NB4 (cell line): ENCODE measurements around the gene POTEM.
"Not testable (repeated sequence)": the region's sequence is repeated elsewhere in the genome, so short reads cannot be mapped to it uniquely, and the experiment has no call there.

Source experiments
- TF ChIP-seq, protein P1 (sequence below): IDR thresholded peaks from one replicate; pipeline ENCODE4 v1.5.1; 2012; ENCODE audit warnings: low read depth, low read length
- TF ChIP-seq, protein P2 (sequence below): IDR thresholded peaks from 2 replicates; pipeline ENCODE4 v1.6.1; 2011; ENCODE audit warnings: low read depth, low read length

DNA sequence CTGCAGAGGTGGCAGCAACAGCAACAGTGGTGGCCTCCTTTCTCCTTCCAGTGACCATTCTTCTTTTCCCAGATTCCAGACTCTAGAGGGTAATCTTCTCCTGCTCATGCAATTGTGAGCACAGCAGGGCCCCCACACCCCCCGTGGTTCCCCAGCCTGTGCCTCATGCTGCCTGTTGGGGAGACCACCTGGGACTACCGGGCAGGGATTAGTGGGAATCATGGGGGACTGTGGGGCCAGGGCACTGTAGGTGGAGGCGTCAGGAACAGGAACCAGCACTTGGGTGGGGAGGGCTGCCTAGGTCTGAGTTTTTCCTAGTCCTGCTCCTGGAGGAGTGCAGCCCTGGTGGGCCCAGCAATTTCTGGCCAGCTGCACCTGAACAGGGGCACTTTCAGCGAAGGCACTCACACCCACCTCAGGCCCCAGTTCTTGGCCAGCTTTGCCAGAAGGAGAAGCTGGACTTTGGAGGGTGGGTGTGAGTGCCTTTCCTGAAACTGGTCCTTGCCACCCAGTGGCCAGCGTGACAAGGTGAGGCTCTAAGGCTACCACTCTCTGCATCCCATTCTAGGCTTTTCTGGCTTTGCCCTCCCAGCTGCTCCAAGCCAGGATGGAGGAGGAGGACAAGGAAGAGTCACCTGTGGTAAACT lies 46.1 kb upstream of the POTEM start:
- TF ChIP-seq, protein P1, sequence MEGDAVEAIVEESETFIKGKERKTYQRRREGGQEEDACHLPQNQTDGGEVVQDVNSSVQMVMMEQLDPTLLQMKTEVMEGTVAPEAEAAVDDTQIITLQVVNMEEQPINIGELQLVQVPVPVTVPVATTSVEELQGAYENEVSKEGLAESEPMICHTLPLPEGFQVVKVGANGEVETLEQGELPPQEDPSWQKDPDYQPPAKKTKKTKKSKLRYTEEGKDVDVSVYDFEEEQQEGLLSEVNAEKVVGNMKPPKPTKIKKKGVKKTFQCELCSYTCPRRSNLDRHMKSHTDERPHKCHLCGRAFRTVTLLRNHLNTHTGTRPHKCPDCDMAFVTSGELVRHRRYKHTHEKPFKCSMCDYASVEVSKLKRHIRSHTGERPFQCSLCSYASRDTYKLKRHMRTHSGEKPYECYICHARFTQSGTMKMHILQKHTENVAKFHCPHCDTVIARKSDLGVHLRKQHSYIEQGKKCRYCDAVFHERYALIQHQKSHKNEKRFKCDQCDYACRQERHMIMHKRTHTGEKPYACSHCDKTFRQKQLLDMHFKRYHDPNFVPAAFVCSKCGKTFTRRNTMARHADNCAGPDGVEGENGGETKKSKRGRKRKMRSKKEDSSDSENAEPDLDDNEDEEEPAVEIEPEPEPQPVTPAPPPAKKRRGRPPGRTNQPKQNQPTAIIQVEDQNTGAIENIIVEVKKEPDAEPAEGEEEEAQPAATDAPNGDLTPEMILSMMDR: not testable (repeated sequence)
- TF ChIP-seq, protein P2, sequence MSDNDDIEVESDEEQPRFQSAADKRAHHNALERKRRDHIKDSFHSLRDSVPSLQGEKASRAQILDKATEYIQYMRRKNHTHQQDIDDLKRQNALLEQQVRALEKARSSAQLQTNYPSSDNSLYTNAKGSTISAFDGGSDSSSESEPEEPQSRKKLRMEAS: not testable (repeated sequence)
